ENCODE data around the gene ADAMTS18.
"Not testable (repeated sequence)": the region's sequence is repeated elsewhere in the genome, so short reads cannot be mapped to it uniquely, and the experiment has no call there.

DNA sequence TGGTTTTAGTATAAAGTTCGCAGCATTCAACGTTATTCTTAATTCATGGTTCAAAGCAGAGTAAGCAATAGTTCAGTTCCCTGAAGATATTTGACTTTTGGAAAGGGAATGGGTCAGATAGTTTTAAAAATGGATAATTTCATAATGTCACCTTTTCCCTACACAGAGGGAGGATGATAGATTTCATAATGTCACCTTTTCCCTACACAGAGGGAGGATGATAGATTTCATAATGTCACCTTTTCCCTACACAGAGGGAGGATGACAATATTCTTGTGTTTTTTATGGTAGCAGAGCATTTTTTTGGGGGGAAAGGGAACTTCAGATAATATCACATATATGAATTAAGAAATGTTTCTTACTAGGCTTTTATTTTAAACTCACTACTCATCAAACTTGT lies 159.5 kb downstream of the ADAMTS18 start:
- TF ChIP-seq, protein P1, sequence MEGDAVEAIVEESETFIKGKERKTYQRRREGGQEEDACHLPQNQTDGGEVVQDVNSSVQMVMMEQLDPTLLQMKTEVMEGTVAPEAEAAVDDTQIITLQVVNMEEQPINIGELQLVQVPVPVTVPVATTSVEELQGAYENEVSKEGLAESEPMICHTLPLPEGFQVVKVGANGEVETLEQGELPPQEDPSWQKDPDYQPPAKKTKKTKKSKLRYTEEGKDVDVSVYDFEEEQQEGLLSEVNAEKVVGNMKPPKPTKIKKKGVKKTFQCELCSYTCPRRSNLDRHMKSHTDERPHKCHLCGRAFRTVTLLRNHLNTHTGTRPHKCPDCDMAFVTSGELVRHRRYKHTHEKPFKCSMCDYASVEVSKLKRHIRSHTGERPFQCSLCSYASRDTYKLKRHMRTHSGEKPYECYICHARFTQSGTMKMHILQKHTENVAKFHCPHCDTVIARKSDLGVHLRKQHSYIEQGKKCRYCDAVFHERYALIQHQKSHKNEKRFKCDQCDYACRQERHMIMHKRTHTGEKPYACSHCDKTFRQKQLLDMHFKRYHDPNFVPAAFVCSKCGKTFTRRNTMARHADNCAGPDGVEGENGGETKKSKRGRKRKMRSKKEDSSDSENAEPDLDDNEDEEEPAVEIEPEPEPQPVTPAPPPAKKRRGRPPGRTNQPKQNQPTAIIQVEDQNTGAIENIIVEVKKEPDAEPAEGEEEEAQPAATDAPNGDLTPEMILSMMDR (IDR thresholded peaks at IDR 0.05), result not testable (repeated sequence)
- TF ChIP-seq POLR2A, POLR2AphosphoS5 (IDR thresholded peaks at IDR 0.05): not testable (repeated sequence)
